DND-41 (cell line): ENCODE data around the gene ERO1A.

Experiments used
- ATAC-seq: fragments of 200-7000 bp; cut with Tn5 transposase; 3 replicates; pipeline ENCODE4 v1.9.1; 2021; ENCODE audit warnings: low read depth; ENCODE audit not compliant: insufficient read depth
- DNase-seq: peaks from one replicate; pipeline ENCODE4 v3.0.0-alpha.2; 2020
- H2AFZ ChIP-seq: 2 replicates; pipeline ENCODE4 v1.6.0; 2012; ENCODE audit warnings: low read depth, low read length
- H3K27ac ChIP-seq: 2 replicates; pipeline ENCODE4 v1.5.1; 2012; ENCODE audit warnings: low read length, inconsistent platforms
- H3K27me3 ChIP-seq: fragments of 200-600 bp; sonication (generic); 2 replicates; pipeline ENCODE4 v1.6.0; 2012; ENCODE audit warnings: low read length, mild to moderate bottlenecking, inconsistent platforms; ENCODE audit not compliant: insufficient read depth, poor library complexity
- H3K36me3 ChIP-seq: 2 replicates; pipeline ENCODE4 v1.5.1; 2012; ENCODE audit warnings: low read length, inconsistent platforms; ENCODE audit not compliant: insufficient read depth
- H3K4me1 ChIP-seq: 2 replicates; pipeline ENCODE4 v1.5.1; 2012; ENCODE audit warnings: mild to moderate bottlenecking, low read length; ENCODE audit not compliant: insufficient read depth
- H3K4me2 ChIP-seq: 2 replicates; pipeline ENCODE4 v1.6.0; 2012; ENCODE audit warnings: mild to moderate bottlenecking, moderate library complexity, low read length, inconsistent platforms; ENCODE audit not compliant: insufficient read depth
- H3K4me3 ChIP-seq, 2 experiments: fragments of 200-600 bp in 1 of 2; shearing (Covaris generic) in 1 of 2; 2 replicates each; pipeline ENCODE4 v1.5.1; 2012 to 2016; ENCODE audit warnings: inconsistent platforms in 2 of 2, low read length in 2 of 2, mild to moderate bottlenecking in 2 of 2, low read depth in 1 of 2, moderate library complexity in 1 of 2
- H3K79me2 ChIP-seq: 2 replicates; pipeline ENCODE4 v1.6.0; 2012; ENCODE audit warnings: low read length, inconsistent platforms; ENCODE audit not compliant: insufficient read depth
- H3K9ac ChIP-seq: 2 replicates; pipeline ENCODE4 v1.6.0; 2012; ENCODE audit warnings: low read depth, mild to moderate bottlenecking, inconsistent platforms, low read length, moderate library complexity
- H3K9me3 ChIP-seq: 2 replicates; pipeline ENCODE4 v1.5.1; 2012; ENCODE audit warnings: low read length, moderate library complexity, mild to moderate bottlenecking, inconsistent platforms; ENCODE audit not compliant: insufficient read depth, severe bottlenecking
- H4K20me1 ChIP-seq: 2 replicates; pipeline ENCODE4 v1.6.0; 2012; ENCODE audit warnings: low read length; ENCODE audit not compliant: insufficient read depth
- EZH2 ChIP-seq: IDR thresholded peaks from 3 replicates; pipeline ENCODE4 v1.6.1; 2012; ENCODE audit warnings: borderline replicate concordance, low read depth, mild to moderate bottlenecking, moderate library complexity, low read length, inconsistent platforms; ENCODE audit not compliant: severe bottlenecking
- TF ChIP-seq, protein P1 (sequence below): IDR thresholded peaks from 2 replicates; pipeline ENCODE4 v1.5.1; 2012; ENCODE audit warnings: borderline replicate concordance, low read length, moderate library complexity, mild to moderate bottlenecking; ENCODE audit not compliant: poor library complexity, severe bottlenecking; ENCODE audit errors: extremely low read depth

ERO1A gene

DNA sequence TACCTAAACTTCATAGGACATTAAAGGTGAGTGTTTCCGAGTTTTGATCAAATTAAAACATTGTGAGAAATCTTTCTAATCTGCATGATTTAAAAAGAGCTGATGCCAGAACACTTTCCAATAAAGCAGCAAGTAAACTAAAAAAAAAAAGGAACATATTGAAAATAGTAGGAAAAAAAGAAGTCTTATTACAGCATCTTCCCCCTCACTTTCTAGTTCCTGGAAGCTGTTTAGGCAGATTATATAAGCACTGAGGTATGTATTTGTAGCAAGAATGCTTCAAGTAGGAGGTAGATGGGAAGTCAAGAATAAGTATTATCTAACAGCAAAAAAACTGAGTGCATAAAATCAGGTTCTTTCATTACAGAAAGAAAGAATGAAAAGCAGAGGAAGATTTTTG is 45.8 kb downstream of the ERO1A start:
- ATAC-seq (no peak), DNase-seq (no peak)
- TF ChIP-seq, protein P1, sequence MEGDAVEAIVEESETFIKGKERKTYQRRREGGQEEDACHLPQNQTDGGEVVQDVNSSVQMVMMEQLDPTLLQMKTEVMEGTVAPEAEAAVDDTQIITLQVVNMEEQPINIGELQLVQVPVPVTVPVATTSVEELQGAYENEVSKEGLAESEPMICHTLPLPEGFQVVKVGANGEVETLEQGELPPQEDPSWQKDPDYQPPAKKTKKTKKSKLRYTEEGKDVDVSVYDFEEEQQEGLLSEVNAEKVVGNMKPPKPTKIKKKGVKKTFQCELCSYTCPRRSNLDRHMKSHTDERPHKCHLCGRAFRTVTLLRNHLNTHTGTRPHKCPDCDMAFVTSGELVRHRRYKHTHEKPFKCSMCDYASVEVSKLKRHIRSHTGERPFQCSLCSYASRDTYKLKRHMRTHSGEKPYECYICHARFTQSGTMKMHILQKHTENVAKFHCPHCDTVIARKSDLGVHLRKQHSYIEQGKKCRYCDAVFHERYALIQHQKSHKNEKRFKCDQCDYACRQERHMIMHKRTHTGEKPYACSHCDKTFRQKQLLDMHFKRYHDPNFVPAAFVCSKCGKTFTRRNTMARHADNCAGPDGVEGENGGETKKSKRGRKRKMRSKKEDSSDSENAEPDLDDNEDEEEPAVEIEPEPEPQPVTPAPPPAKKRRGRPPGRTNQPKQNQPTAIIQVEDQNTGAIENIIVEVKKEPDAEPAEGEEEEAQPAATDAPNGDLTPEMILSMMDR: no peak
- no peak for TF ChIP-seq EZH2
- H3K9me3 ChIP-seq: no peaks in the 10 kb centered on the region
- no peak overlapping the region for H3K4me3 ChIP-seq
- no peaks in the 10 kb centered on the region for H3K27me3 ChIP-seq
- H3K9ac ChIP-seq: no peak overlapping the region
- H3K4me1 ChIP-seq: no peaks in the 10 kb centered on the region
- H4K20me1 ChIP-seq: no peaks in the 10 kb centered on the region
- H3K4me2 ChIP-seq: no peak overlapping the region
- H3K79me2 ChIP-seq: no peaks in the 10 kb centered on the region
- no peak overlapping the region for H3K27ac ChIP-seq
- no peak overlapping the region for H2AFZ ChIP-seq
- peaks cover 85% of the 10 kb centered on the region for H3K36me3 ChIP-seq

DNA sequence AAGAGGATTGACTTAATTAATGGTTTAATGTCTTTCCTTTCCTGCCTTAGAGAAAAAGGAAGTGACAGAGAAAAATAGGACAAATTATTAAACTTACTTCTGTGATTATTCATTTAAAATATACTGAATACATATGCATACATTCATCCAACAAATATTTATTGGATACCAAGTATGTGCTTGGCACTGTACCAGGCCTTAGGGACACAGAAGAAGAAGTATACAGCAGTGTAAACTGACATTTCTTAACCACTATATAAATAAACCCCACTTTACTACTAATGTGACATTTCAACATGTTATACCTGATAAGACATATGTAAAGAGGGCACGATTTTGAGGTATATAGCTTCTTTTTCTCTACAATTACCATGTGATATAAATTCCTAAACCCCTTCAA is 53.6 kb downstream of the ERO1A start:
- peaks cover 58% of the 10 kb centered on the region for H3K36me3 ChIP-seq
- H3K27ac ChIP-seq: no peak overlapping the region
- no peaks in the 10 kb centered on the region for H3K4me1 ChIP-seq
- H3K27me3 ChIP-seq: no peaks in the 10 kb centered on the region
- no peaks in the 10 kb centered on the region for H3K79me2 ChIP-seq
- TF ChIP-seq EZH2: no peak
- TF ChIP-seq, protein P1: no peak
- no peak overlapping the region for H2AFZ ChIP-seq
- H3K9ac ChIP-seq: no peak overlapping the region
- H3K4me2 ChIP-seq: no peak overlapping the region
- no peak for DNase-seq
- no peak for ATAC-seq
- peaks cover 9% of the 10 kb centered on the region for H3K9me3 ChIP-seq
- H4K20me1 ChIP-seq: no peaks in the 10 kb centered on the region
- no peak overlapping the region for H3K4me3 ChIP-seq

DNA sequence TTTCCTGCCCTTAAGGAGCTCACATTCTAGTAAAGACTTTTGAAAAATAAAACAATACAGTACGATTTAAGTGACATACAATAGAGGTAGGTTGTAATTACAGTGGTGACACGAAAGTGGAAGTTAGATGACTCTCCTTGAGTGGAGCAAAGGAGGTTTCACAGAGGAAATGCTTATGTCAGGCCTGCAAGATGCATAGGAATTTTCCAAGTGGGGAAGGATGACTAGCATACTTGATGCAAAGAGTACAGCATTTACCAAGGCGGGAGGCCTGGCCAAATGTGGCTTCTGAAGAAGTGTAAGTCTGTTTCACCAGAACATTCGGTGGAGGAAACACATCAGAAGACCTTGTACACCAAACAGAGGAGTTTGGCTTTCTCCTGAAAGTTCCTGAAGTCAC is 55.2 kb downstream of the ERO1A start:
- no peak overlapping the region for H3K4me2 ChIP-seq
- no peaks in the 10 kb centered on the region for H3K79me2 ChIP-seq
- no peak overlapping the region for H3K9ac ChIP-seq
- no peaks in the 10 kb centered on the region for H4K20me1 ChIP-seq
- no peak overlapping the region for H3K27ac ChIP-seq
- H3K27me3 ChIP-seq: no peaks in the 10 kb centered on the region
- DNase-seq: no peak
- H3K36me3 ChIP-seq: peaks cover 43% of the 10 kb centered on the region
- no peak overlapping the region for H3K4me3 ChIP-seq
- no peak for ATAC-seq
- no peak overlapping the region for H2AFZ ChIP-seq
- H3K9me3 ChIP-seq: peaks cover 9% of the 10 kb centered on the region
- no peak for TF ChIP-seq EZH2
- TF ChIP-seq, protein P1: no peak
- no peaks in the 10 kb centered on the region for H3K4me1 ChIP-seq

DNA sequence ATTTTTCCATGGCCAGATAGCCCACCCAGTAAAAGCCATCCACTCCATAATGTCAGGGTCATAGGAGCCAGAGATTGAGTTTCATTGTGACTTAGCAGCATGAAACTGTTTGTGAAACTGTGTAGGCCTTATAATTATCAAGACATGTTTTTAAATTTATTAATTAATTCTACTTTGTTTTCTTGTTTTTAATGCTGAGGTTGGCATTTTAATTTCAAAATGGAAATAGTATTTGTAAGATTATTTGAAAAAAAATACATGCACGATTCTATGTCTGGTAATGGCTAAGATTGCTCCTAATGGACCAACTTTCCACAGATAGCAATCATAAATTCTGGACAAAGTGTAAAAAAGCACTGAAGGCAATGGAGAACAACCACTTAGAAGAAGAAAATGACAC is 75.7 kb downstream of the ERO1A start:
- Histone ChIP-seq H3K79me2 (no peaks in the 10 kb centered on the region), H3K4me3 (no peak overlapping the region), H3K4me1 (no peaks in the 10 kb centered on the region), H3K27ac (no peak overlapping the region), H3K4me2 (no peak overlapping the region), H2AFZ (no peak overlapping the region), H3K36me3 (no peaks in the 10 kb centered on the region), H3K9me3 (no peaks in the 10 kb centered on the region), H3K27me3 (no peaks in the 10 kb centered on the region), H3K9ac (no peak overlapping the region), H4K20me1 (no peaks in the 10 kb centered on the region)
- DNase-seq (no peak), ATAC-seq (no peak)
- TF ChIP-seq, protein P1: no peak
- TF ChIP-seq EZH2: no peak
